A549 (cell line): ENCODE measurements around the gene RBBP5. TPM values are rescaled to one million over a fixed set of nuclear protein-coding genes. Genes with fewer than 3 reads are reported as not detected.

ENCODE experiments used
- ATAC-seq, 2 experiments: fragments of 200-7000 bp in 1 of 2; fragments of >200 bp in 1 of 2; cut with Nextera tagmentation in 1 of 2; cut with Tn5 transposase in 1 of 2; 3 replicates each; pipeline versions ENCODE4 v1.8.0 to v1.9.1; 2018 to 2020; ENCODE audit warnings: mild to moderate bottlenecking in 1 of 2, moderate library complexity in 1 of 2
- CTCF ChIA-PET: fragments of 300-600 bp; sonication (Branson Sonifier 250); formaldehyde crosslinking; extraction: SDS; loops from one replicate; lab custom pipeline; 2021; ENCODE audit warnings: antibody characterized with exemption, inconsistent platforms; lab: Yijun Ruan, JAX
- POLR2A ChIA-PET: fragments of 350-600 bp; formaldehyde crosslinking; extraction: SDS; loops from one replicate; lab custom pipeline; 2021; ENCODE audit warnings: antibody characterized with exemption, inconsistent platforms; lab: Yijun Ruan, JAX
- DNase-seq, 2 experiments: peaks; one replicate each; pipeline versions ENCODE4 v3.0.0 to v3.0.0-alpha.2; 2011 to 2016; ENCODE audit warnings: low read depth in 1 of 2, low spot score in 1 of 2
- FAIRE-seq: peaks from 2 replicates; lab custom pipeline; 2011; peaks lifted over from hg19 to GRCh38; lab: Jason Lieb, UNC
- H3K27ac ChIP-seq, 2 experiments: fragments of >200 bp; sonication (Bioruptor Twin); formaldehyde crosslinking; 3 replicates each; pipeline ENCODE4 v1.5.1; 2016 to 2017
- H3K4me1 ChIP-seq: fragments of >200 bp; sonication (Bioruptor Twin); formaldehyde crosslinking; 3 replicates; pipeline ENCODE4 v1.6.1; 2016
- H3K4me2 ChIP-seq: fragments of >200 bp; sonication (Bioruptor Twin); formaldehyde crosslinking; 3 replicates; pipeline ENCODE4 v1.6.1; 2016
- H3K4me3 ChIP-seq: fragments of >200 bp; sonication (Bioruptor Twin); formaldehyde crosslinking; 3 replicates; pipeline ENCODE4 v1.5.1; 2016
- H3K9me3 ChIP-seq: fragments of >200 bp; sonication (Bioruptor Twin); formaldehyde crosslinking; 3 replicates; pipeline ENCODE4 v1.6.1; 2016
- HEYL ChIP-seq: fragments of 250-450 bp; sonication (Bioruptor Pico); IDR thresholded peaks from 2 replicates; pipeline ENCODE4 v1.8.0; 2021; ENCODE audit warnings: mild to moderate bottlenecking, moderate library complexity
- WGBS: methylation state at CpG from one replicate; pipeline ENCODE4 v1.1.6; 2017; ENCODE audit errors: missing lambda C conversion rate; 5-methylcytosine and 5-hydroxymethylcytosine counted together
- polyA plus RNA-seq, 4 experiments: library from polyadenylated mRNA; depleted of rRNA in 3 of 4; stranded (reverse); fragments of >200 nt; fragmentation: RNase III in 1 of 4; extraction: RNeasy Plus Mini Kit Qiagen cat#74134 plus additional on column Dnase treatment in 1 of 4; gene quantifications; 2 replicates in 3 of 4; 3 replicates in 1 of 4; pipeline ENCODE4 v1.2.3, GENCODE V29; 2011 to 2017
- TF ChIP-seq, protein P1 (sequence below): fragments of 200-600 bp; sonication (generic); IDR thresholded peaks from 2 replicates; pipeline ENCODE4 v1.6.1; 2016; ENCODE audit warnings: antibody characterized with exemption, mild to moderate bottlenecking, moderate library complexity

RBBP5 gene
- polyA plus RNA-seq, 2 of the 4 experiments (the other 2 are of a cell fraction), result 15.9 to 21.8 TPM

DNA sequence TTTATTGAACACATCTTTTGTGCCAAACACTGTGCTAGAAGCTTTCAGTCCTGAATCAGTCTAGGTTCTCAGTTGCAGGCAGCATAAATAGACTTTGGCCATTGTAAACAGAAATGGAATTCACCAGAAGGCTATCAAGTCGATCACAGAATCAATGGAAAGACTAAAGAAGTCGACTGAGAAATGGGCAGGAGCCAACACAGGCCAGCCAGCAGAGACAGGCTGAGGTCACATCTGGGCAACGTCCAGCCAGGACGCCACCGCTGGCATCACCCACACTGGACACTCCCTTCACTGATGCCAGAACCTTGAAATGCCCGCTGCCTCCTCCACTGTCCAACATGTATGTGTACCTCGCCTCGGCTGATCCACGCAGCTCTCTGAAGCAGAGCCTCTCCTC is 84.2 kb downstream of the RBBP5 start:
- 38% methylated on average over 9 of the region's 9 CpGs for WGBS
- Histone ChIP-seq H3K27ac (no peak overlapping the region), H3K4me3 (no peak overlapping the region), H3K4me1 (no peaks in the 10 kb centered on the region), H3K4me2 (no peak overlapping the region), H3K9me3 (no peaks in the 10 kb centered on the region)
- POLR2A ChIA-PET, result no interaction called here
- DNase-seq (no peak), FAIRE-seq (no peak), ATAC-seq (no peak)
- TF ChIP-seq, protein P1, sequence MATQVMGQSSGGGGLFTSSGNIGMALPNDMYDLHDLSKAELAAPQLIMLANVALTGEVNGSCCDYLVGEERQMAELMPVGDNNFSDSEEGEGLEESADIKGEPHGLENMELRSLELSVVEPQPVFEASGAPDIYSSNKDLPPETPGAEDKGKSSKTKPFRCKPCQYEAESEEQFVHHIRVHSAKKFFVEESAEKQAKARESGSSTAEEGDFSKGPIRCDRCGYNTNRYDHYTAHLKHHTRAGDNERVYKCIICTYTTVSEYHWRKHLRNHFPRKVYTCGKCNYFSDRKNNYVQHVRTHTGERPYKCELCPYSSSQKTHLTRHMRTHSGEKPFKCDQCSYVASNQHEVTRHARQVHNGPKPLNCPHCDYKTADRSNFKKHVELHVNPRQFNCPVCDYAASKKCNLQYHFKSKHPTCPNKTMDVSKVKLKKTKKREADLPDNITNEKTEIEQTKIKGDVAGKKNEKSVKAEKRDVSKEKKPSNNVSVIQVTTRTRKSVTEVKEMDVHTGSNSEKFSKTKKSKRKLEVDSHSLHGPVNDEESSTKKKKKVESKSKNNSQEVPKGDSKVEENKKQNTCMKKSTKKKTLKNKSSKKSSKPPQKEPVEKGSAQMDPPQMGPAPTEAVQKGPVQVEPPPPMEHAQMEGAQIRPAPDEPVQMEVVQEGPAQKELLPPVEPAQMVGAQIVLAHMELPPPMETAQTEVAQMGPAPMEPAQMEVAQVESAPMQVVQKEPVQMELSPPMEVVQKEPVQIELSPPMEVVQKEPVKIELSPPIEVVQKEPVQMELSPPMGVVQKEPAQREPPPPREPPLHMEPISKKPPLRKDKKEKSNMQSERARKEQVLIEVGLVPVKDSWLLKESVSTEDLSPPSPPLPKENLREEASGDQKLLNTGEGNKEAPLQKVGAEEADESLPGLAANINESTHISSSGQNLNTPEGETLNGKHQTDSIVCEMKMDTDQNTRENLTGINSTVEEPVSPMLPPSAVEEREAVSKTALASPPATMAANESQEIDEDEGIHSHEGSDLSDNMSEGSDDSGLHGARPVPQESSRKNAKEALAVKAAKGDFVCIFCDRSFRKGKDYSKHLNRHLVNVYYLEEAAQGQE, result no peak
- TF ChIP-seq HEYL (CRISPR knock-in tag), result no peak
- CTCF ChIA-PET, result interaction anchor here (2.0 to 3.6 kb wide), 3 partner anchors 11 to 48 kb away, joined by 5 to 21 read pairs (median 10); no protein-coding TSS in a partner anchor

Other genes with a start within 250 kb of the RBBP5 start
- not detected in 2 replicates for gene CNTN2, start 78.8 kb downstream of the RBBP5 start, polyA plus RNA-seq (2011; rRNA removed)
- gene CNTN2, start 78.8 kb downstream of the RBBP5 start, polyA plus RNA-seq (2017; fragmentation: RNase III; extraction: RNeasy Plus Mini Kit Qiagen cat#74134 plus additional on column Dnase treatment), result not detected in 3 replicates
- gene TMEM81, start 37.5 kb downstream of the RBBP5 start, polyA plus RNA-seq (2011; rRNA removed), result 4.3 and 5.4 TPM in 2 replicates
- 2.0 to 2.3 TPM (median 2.2 TPM) in 3 replicates for gene TMEM81, start 37.5 kb downstream of the RBBP5 start, polyA plus RNA-seq (2017; fragmentation: RNase III; extraction: RNeasy Plus Mini Kit Qiagen cat#74134 plus additional on column Dnase treatment)
- 8.5 and 9.0 TPM in 2 replicates for gene DSTYK, start 89.7 kb upstream of the RBBP5 start, polyA plus RNA-seq (2011; rRNA removed)
- gene DSTYK, start 89.7 kb upstream of the RBBP5 start, polyA plus RNA-seq (2017; fragmentation: RNase III; extraction: RNeasy Plus Mini Kit Qiagen cat#74134 plus additional on column Dnase treatment), result 8.5 to 8.7 TPM (median 8.6 TPM) in 3 replicates
- 1.6 and 1.7 TPM in 2 replicates for gene TMCC2, start 106.0 kb upstream of the RBBP5 start, polyA plus RNA-seq (2011; rRNA removed)
- 2.9 to 3.7 TPM (median 3.2 TPM) in 3 replicates for gene TMCC2, start 106.0 kb upstream of the RBBP5 start, polyA plus RNA-seq (2017; fragmentation: RNase III; extraction: RNeasy Plus Mini Kit Qiagen cat#74134 plus additional on column Dnase treatment)
- gene NUAK2, start 199.8 kb upstream of the RBBP5 start, polyA plus RNA-seq (2011; rRNA removed), result 22.6 and 29.7 TPM in 2 replicates
- 37.8 to 40.9 TPM (median 38.8 TPM) in 3 replicates for gene NUAK2, start 199.8 kb upstream of the RBBP5 start, polyA plus RNA-seq (2017; fragmentation: RNase III; extraction: RNeasy Plus Mini Kit Qiagen cat#74134 plus additional on column Dnase treatment)
- gene KLHDC8A, start 234.9 kb upstream of the RBBP5 start, polyA plus RNA-seq (2011; rRNA removed), result 0.37 and 0.40 TPM in 2 replicates
- 0.32 to 0.51 TPM (median 0.34 TPM) in 3 replicates for gene KLHDC8A, start 234.9 kb upstream of the RBBP5 start, polyA plus RNA-seq (2017; fragmentation: RNase III; extraction: RNeasy Plus Mini Kit Qiagen cat#74134 plus additional on column Dnase treatment)